Endothelial cell of umbilical vein (primary cell): ENCODE results near the gene DGKB. TPM values are rescaled to one million over a fixed set of nuclear protein-coding genes. Genes with fewer than 3 reads are reported as not detected.

Experiments
- BruUV-seq: library from RNA; stranded (reverse); fragments of 400-500 nt; replicated peaks from 2 replicates; lab custom pipeline; 2021; lab: Mats Ljungman, UMichigan
- CTCF ChIA-PET: fragments of 300-600, 350-600 bp; sonication (Branson Sonifier 250); formaldehyde crosslinking; loops from one replicate; lab custom pipeline; 2021; ENCODE audit warnings: antibody characterized with exemption, inconsistent platforms; lab: Charles Lee
- POLR2A ChIA-PET: fragments of 300-600, 350-600 bp; sonication (Branson Sonifier 250); formaldehyde crosslinking; loops from one replicate; lab custom pipeline; 2021; ENCODE audit warnings: antibody characterized with exemption, inconsistent platforms; lab: Charles Lee
- DNase-seq: peaks from one replicate; pipeline ENCODE4 v3.0.0-alpha.2; 2011; ENCODE audit warnings: low read depth, low spot score
- FAIRE-seq: peaks from 2 replicates; lab custom pipeline; 2011; peaks lifted over from hg19 to GRCh38; lab: Jason Lieb, UNC
- H2AFZ ChIP-seq: 2 replicates; pipeline ENCODE4 v1.6.0; 2012; ENCODE audit warnings: low read depth, low read length, control low read depth, inconsistent platforms
- H3K27ac ChIP-seq: 2 replicates; pipeline ENCODE4 v1.5.1; 2011; ENCODE audit warnings: low read depth, mild to moderate bottlenecking, control low read depth, low read length, moderate library complexity; ENCODE audit not compliant: insufficient read depth
- H3K27me3 ChIP-seq, 2 experiments: 2 replicates each; pipeline versions ENCODE4 v1.6.0 to v1.6.1; 2011; ENCODE audit warnings: low read length in 2 of 2, mixed read lengths in 1 of 2; ENCODE audit not compliant: control insufficient read depth in 2 of 2, insufficient read depth in 2 of 2
- H3K36me3 ChIP-seq, 2 experiments: 2 replicates in 1 of 2; 3 replicates in 1 of 2; pipeline ENCODE4 v1.5.1; 2011; ENCODE audit warnings: low read length in 2 of 2, mild to moderate bottlenecking in 1 of 2, moderate library complexity in 1 of 2; ENCODE audit not compliant: control insufficient read depth in 2 of 2, insufficient read depth in 2 of 2; ENCODE audit errors: extremely low read depth in 1 of 2
- H3K4me1 ChIP-seq: 3 replicates; pipeline ENCODE4 v1.5.1; 2011; ENCODE audit warnings: mild to moderate bottlenecking, low read length; ENCODE audit not compliant: control insufficient read depth, insufficient read depth; ENCODE audit errors: extremely low read depth
- H3K4me2 ChIP-seq: 2 replicates; pipeline ENCODE4 v1.6.1; 2011; ENCODE audit warnings: low read length, control low read depth, mixed read lengths; ENCODE audit not compliant: insufficient read depth
- H3K4me3 ChIP-seq, 3 experiments: fragments of 200-600 bp in 1 of 3; sonication (generic), shearing (Covaris generic) in 1 of 3; replicated peaks in 1 of 3; 2 replicates each; pipeline ENCODE4 v1.5.1; 2011 to 2016; ENCODE audit warnings: control low read depth in 3 of 3, low read length in 3 of 3, mild to moderate bottlenecking in 2 of 3, inconsistent platforms in 1 of 3, low read depth in 1 of 3, moderate library complexity in 1 of 3; ENCODE audit not compliant: insufficient read depth in 1 of 3
- H3K79me2 ChIP-seq: 2 replicates; pipeline ENCODE4 v1.6.0; 2012; ENCODE audit warnings: low read length, inconsistent platforms; ENCODE audit not compliant: control insufficient read depth, insufficient read depth
- H3K9ac ChIP-seq: replicated peaks from 2 replicates; pipeline ENCODE3; 2011; ENCODE audit warnings: low read length, control low read depth; ENCODE audit not compliant: insufficient read depth; ENCODE audit errors: extremely low read depth
- H3K9me1 ChIP-seq: replicated peaks from 3 replicates; pipeline ENCODE4 v1.6.0; 2011; ENCODE audit warnings: mild to moderate bottlenecking, low read length; ENCODE audit not compliant: control insufficient read depth, insufficient read depth; ENCODE audit errors: extremely low read depth
- H3K9me3 ChIP-seq: replicated peaks from 2 replicates; pipeline ENCODE4 v1.5.1; 2012; ENCODE audit warnings: low read length, inconsistent platforms; ENCODE audit not compliant: control insufficient read depth, insufficient read depth
- H4K20me1 ChIP-seq: replicated peaks from 2 replicates; pipeline ENCODE3; 2011; ENCODE audit warnings: mild to moderate bottlenecking, low read length; ENCODE audit not compliant: control insufficient read depth, insufficient read depth; ENCODE audit errors: extremely low read depth
- EZH2 ChIP-seq: IDR thresholded peaks from 2 replicates; pipeline ENCODE4 v1.6.1; 2012; ENCODE audit warnings: borderline replicate concordance, low read depth, mild to moderate bottlenecking, moderate library complexity, low read length, inconsistent platforms; ENCODE audit not compliant: severe bottlenecking
- GATA2 ChIP-seq: IDR thresholded peaks from 2 replicates; pipeline ENCODE4 v1.7.0; 2011; ENCODE audit warnings: low read depth, mild to moderate bottlenecking, moderate library complexity, mixed read lengths, low read length; ENCODE audit not compliant: insufficient read length, insufficient read depth
- JUN ChIP-seq: IDR thresholded peaks from 2 replicates; pipeline ENCODE4 v1.6.1; 2011; ENCODE audit warnings: borderline replicate concordance, low read depth; ENCODE audit not compliant: insufficient read length, insufficient read depth
- MAX ChIP-seq: IDR thresholded peaks from 2 replicates; pipeline ENCODE4 v1.6.1; 2011; ENCODE audit not compliant: insufficient read depth, insufficient read length
- MYC ChIP-seq: IDR thresholded peaks from one replicate; pipeline ENCODE4 v1.6.1; 2011; ENCODE audit warnings: mild to moderate bottlenecking, low read depth, low read length
- POLR2A ChIP-seq: IDR thresholded peaks from 2 replicates; pipeline ENCODE4 v1.6.1; 2012; ENCODE audit warnings: low read depth, mild to moderate bottlenecking, control low read depth, low read length
- POLR2AphosphoS5 ChIP-seq: IDR thresholded peaks from 2 replicates; pipeline ENCODE4 v1.6.1; 2012; ENCODE audit warnings: low read depth, mild to moderate bottlenecking, control low read depth, low read length, moderate library complexity; ENCODE audit not compliant: insufficient read depth
- dilution Hi-C: fragments of 300-500 bp; cut with MboI; formaldehyde crosslinking; loops from one replicate; pipeline ENCODE4 v1.15.0; 2019; ENCODE audit warnings: low sequenced_read_pairs; ENCODE audit not compliant: extremely low pct_ligation_motif_present
- intact Hi-C: fragments of 100-400 bp; cut with micrococcal nuclease; formaldehyde crosslinking; loops from one replicate; pipeline ENCODE4 v1.10.0; 2022
- polyA plus RNA-seq, 4 experiments: library from polyadenylated mRNA; depleted of rRNA in 3 of 4; stranded (reverse) in 3 of 4; unstranded in 1 of 4; fragments of >200 nt; gene quantifications; 2 replicates each; pipeline versions ENCODE4 v1.2.1 to v1.2.3, GENCODE V29; 2011 to 2012; ENCODE audit warnings: missing spikeins in 1 of 4
- total RNA-seq: library from RNA; stranded (reverse); gene quantifications from 2 replicates; pipeline ENCODE4 v1.2.3, GENCODE V29; 2021
- TF ChIP-seq, protein P1 (sequence below), 2 donors: IDR thresholded peaks; 1 replicate in 1 of 2; 2 replicates in 1 of 2; pipeline ENCODE4 v1.5.1; 2011; ENCODE audit warnings: low read length in 2 of 2, mild to moderate bottlenecking in 2 of 2, moderate library complexity in 2 of 2, control low read depth in 1 of 2, inconsistent platforms in 1 of 2, low read depth in 1 of 2; ENCODE audit not compliant: insufficient read depth in 1 of 2; ENCODE audit errors: extremely low read depth in 1 of 2

DGKB gene
- total and polyA plus RNA-seq, 2 donors (not counting 3 experiments of a cell fraction or from before 2014, with no cell fraction given) = not detected

- BruUV-seq = no TSS peak
- dilution Hi-C loops = no loop called here
- CTCF ChIA-PET = interaction anchor here (1.7 kb wide), 1 partner anchor 20 kb away, joined by 6 read pairs; no protein-coding TSS in a partner anchor
- H2AFZ ChIP-seq = no peak overlapping the region
- POLR2A ChIA-PET = no interaction called here
- TF ChIP-seq MYC (no peak), POLR2A (no peak), GATA2 (no peak), EZH2 (no peak), JUN (no peak), POLR2AphosphoS5 (no peak), MAX (no peak)
- TF ChIP-seq, protein P1, sequence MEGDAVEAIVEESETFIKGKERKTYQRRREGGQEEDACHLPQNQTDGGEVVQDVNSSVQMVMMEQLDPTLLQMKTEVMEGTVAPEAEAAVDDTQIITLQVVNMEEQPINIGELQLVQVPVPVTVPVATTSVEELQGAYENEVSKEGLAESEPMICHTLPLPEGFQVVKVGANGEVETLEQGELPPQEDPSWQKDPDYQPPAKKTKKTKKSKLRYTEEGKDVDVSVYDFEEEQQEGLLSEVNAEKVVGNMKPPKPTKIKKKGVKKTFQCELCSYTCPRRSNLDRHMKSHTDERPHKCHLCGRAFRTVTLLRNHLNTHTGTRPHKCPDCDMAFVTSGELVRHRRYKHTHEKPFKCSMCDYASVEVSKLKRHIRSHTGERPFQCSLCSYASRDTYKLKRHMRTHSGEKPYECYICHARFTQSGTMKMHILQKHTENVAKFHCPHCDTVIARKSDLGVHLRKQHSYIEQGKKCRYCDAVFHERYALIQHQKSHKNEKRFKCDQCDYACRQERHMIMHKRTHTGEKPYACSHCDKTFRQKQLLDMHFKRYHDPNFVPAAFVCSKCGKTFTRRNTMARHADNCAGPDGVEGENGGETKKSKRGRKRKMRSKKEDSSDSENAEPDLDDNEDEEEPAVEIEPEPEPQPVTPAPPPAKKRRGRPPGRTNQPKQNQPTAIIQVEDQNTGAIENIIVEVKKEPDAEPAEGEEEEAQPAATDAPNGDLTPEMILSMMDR (IDR thresholded peaks at IDR 0.05; ENCODE audit: extremely low read depth in 1 of 2, insufficient read depth in 1 of 2, low read depth in 1 of 2, low read length in 2 of 2) = no peak
- H3K4me1 ChIP-seq = no peaks in the 10 kb centered on the region
- no peaks in the 10 kb centered on the region for H3K9me1 ChIP-seq
- H3K36me3 ChIP-seq = no peaks in the 10 kb centered on the region
- FAIRE-seq (no peak), DNase-seq (no peak)
- no peak overlapping the region for H3K4me2 ChIP-seq
- no peak overlapping the region for H3K9ac ChIP-seq
- no peaks in the 10 kb centered on the region for H3K27me3 ChIP-seq
- intact Hi-C loops = no loop called here
- no peaks in the 10 kb centered on the region for H4K20me1 ChIP-seq
- H3K79me2 ChIP-seq = no peaks in the 10 kb centered on the region
- no peak overlapping the region for H3K27ac ChIP-seq
- H3K4me3 ChIP-seq = no peak overlapping the region
- no peaks in the 10 kb centered on the region for H3K9me3 ChIP-seq
Observed at GRCh38 chr7:14673202-14673601, 229.3 kb downstream of the DGKB start.
